Ovary (tissue), 3 donors: ENCODE data around the gene RSAD1.
"Not testable (repeated sequence)": the region's sequence is repeated elsewhere in the genome, so short reads cannot be mapped to it uniquely, and the experiment has no call there.

Experiments
- EP300 ChIP-seq: sonication (generic); formaldehyde crosslinking; IDR thresholded peaks from one replicate; pipeline ENCODE4 v1.6.1; 2017; ENCODE audit warnings: antibody characterized with exemption
- POLR2A ChIP-seq: fragments of 450-650 bp; IDR thresholded peaks from one replicate; pipeline ENCODE4 v1.6.1; 2017; ENCODE audit warnings: antibody characterized with exemption, mild to moderate bottlenecking, moderate library complexity
- TF ChIP-seq, protein P1 (sequence below), 3 donors: fragments of 450-650 bp in 2 of 3; fragments of 200-600 bp in 1 of 3; IDR thresholded peaks; one replicate each; pipeline versions ENCODE4 v1.5.1 to v1.8.0; 2016 to 2022; ENCODE audit warnings: antibody characterized with exemption in 3 of 3, mild to moderate bottlenecking in 1 of 3
- donor health status: DM: no; HTN: no; CAD: no.

DNA sequence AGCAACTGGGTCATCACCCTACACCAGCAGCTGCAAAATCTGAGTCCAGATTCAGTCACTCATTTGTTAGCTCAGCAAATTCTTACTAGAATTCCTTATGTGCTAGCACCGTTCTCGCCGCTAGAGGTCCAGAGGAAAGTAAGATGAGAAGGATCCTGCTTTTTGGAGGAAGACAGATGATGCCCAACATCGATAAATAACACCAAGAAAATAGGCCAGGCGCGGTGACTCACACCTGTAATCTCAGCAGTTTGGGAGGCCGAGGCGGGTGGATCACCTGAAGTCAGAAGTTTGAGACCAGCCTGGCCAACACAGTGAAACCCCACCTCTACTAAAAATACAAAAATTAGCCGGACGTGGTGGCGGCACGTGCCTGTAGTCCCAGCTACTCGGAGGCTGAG is 5.9 kb upstream of the RSAD1 start:
- TF ChIP-seq, protein P1, sequence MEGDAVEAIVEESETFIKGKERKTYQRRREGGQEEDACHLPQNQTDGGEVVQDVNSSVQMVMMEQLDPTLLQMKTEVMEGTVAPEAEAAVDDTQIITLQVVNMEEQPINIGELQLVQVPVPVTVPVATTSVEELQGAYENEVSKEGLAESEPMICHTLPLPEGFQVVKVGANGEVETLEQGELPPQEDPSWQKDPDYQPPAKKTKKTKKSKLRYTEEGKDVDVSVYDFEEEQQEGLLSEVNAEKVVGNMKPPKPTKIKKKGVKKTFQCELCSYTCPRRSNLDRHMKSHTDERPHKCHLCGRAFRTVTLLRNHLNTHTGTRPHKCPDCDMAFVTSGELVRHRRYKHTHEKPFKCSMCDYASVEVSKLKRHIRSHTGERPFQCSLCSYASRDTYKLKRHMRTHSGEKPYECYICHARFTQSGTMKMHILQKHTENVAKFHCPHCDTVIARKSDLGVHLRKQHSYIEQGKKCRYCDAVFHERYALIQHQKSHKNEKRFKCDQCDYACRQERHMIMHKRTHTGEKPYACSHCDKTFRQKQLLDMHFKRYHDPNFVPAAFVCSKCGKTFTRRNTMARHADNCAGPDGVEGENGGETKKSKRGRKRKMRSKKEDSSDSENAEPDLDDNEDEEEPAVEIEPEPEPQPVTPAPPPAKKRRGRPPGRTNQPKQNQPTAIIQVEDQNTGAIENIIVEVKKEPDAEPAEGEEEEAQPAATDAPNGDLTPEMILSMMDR (IDR thresholded peaks at IDR 0.05): not testable (repeated sequence)
- not testable (repeated sequence) for TF ChIP-seq POLR2A, EP300
